OCI-LY7 (cell line): Measurements from ENCODE around the gene COPZ2.

Source experiments
- EZH2phosphoT487 ChIP-seq: fragments of 200-600 bp; sonication (generic); IDR thresholded peaks from 2 replicates; pipeline ENCODE4 v1.6.1; 2018; ENCODE audit warnings: low read depth, borderline replicate concordance, mild to moderate bottlenecking, mixed run types, antibody characterized with exemption, low read length, moderate library complexity, mixed read lengths
- TF ChIP-seq, protein P1 (sequence below): fragments of 200-600 bp; sonication (generic); conservative IDR thresholded peaks from 2 replicates; pipeline ENCODE4 v1.5.1; 2014; ENCODE audit warnings: mild to moderate bottlenecking, antibody characterized with exemption, low read length, moderate library complexity, mixed read lengths

DNA sequence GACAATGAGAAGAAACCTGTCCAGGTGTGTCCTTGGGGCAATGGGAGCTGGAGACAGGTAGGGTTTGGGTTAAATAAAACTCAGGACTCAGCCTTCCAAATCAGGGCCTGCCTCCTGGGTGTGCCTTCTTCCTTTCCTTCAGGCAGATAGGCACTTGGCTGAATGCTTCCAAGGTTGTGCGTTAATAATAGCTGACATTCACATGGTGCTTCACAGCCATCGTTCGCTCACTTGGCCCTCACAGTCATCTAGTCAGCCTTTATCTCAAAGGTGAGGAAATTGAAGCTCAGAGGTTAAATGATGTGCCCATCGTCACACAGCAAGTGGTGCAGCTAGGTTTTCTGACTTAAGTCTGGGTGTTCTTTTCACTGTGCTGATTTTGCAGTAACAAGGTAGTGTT lies 20.0 kb upstream of the COPZ2 start:
- TF ChIP-seq, protein P1, sequence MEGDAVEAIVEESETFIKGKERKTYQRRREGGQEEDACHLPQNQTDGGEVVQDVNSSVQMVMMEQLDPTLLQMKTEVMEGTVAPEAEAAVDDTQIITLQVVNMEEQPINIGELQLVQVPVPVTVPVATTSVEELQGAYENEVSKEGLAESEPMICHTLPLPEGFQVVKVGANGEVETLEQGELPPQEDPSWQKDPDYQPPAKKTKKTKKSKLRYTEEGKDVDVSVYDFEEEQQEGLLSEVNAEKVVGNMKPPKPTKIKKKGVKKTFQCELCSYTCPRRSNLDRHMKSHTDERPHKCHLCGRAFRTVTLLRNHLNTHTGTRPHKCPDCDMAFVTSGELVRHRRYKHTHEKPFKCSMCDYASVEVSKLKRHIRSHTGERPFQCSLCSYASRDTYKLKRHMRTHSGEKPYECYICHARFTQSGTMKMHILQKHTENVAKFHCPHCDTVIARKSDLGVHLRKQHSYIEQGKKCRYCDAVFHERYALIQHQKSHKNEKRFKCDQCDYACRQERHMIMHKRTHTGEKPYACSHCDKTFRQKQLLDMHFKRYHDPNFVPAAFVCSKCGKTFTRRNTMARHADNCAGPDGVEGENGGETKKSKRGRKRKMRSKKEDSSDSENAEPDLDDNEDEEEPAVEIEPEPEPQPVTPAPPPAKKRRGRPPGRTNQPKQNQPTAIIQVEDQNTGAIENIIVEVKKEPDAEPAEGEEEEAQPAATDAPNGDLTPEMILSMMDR: no peak
- no peak for TF ChIP-seq EZH2phosphoT487
